Ishikawa (cell line): ENCODE data around the gene RPP14.

ENCODE experiments used
- CEBPB ChIP-seq: IDR thresholded peaks from 2 replicates; pipeline ENCODE4 v1.6.1; 2012
- CREB1 ChIP-seq: IDR thresholded peaks from 2 replicates; pipeline ENCODE4 v1.6.1; 2012; ENCODE audit warnings: low read depth
- EGR1 ChIP-seq: IDR thresholded peaks from 2 replicates; pipeline ENCODE4 v1.6.1; 2012
- EP300 ChIP-seq: IDR thresholded peaks from 2 replicates; pipeline ENCODE4 v1.6.1; 2012; ENCODE audit warnings: borderline replicate concordance
- FOXM1 ChIP-seq: IDR thresholded peaks from 2 replicates; pipeline ENCODE4 v1.6.1; 2012; ENCODE audit warnings: low read depth, borderline replicate concordance
- MAX ChIP-seq: IDR thresholded peaks from 2 replicates; pipeline ENCODE4 v1.6.1; 2012
- NFIC ChIP-seq: IDR thresholded peaks from 2 replicates; pipeline ENCODE4 v1.6.1; 2012
- RAD21 ChIP-seq: IDR thresholded peaks from 2 replicates; pipeline ENCODE4 v1.6.1; 2012; ENCODE audit warnings: low read depth
- TAF1 ChIP-seq: IDR thresholded peaks from 2 replicates; pipeline ENCODE4 v1.6.1; 2012; ENCODE audit warnings: low read depth, mild to moderate bottlenecking
- TCF12 ChIP-seq: IDR thresholded peaks from 2 replicates; pipeline ENCODE4 v1.6.1; 2012; ENCODE audit warnings: low read depth
- TEAD4 ChIP-seq: IDR thresholded peaks from 2 replicates; pipeline ENCODE4 v1.6.1; 2012
- YY1 ChIP-seq: IDR thresholded peaks from 2 replicates; pipeline ENCODE4 v1.6.1; 2012; ENCODE audit warnings: low read depth
- ZBTB7A ChIP-seq: IDR thresholded peaks from 2 replicates; pipeline ENCODE4 v1.6.1; 2012; ENCODE audit warnings: low read depth
- TF ChIP-seq, protein P1 (sequence below): IDR thresholded peaks from 2 replicates; pipeline ENCODE4 v1.6.1; 2012
- TF ChIP-seq, protein P2 (sequence below): IDR thresholded peaks from 2 replicates; pipeline ENCODE4 v1.6.1; 2012; ENCODE audit warnings: low read depth, mild to moderate bottlenecking

RPP14 gene

DNA sequence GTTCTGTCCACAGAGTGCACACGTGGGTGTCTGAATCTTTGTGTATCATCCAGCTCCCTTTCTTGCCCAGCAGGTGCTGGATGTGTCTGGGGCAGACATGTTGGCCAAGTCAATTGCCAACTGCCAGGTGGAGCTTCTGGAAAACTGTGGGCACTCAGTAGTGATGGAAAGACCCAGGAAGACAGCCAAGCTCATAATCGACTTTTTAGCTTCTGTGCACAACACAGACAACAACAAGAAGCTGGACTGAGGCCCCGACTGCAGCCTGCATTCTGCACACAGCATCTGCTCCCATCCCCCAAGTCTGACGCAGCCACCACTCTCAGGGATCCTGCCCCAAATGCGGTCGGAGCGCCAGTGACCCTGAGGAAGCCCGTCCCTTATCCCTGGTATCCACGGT lies 12.5 kb upstream of the RPP14 start:
- TF ChIP-seq FOXM1 (no peak), CEBPB (no peak), EP300 (no peak), EGR1 (no peak), YY1 (no peak), CREB1 (no peak), TEAD4 (no peak), NFIC (no peak), MAX (no peak), TCF12 (no peak), RAD21 (no peak), TAF1 (no peak), ZBTB7A (no peak)
- TF ChIP-seq, protein P1, sequence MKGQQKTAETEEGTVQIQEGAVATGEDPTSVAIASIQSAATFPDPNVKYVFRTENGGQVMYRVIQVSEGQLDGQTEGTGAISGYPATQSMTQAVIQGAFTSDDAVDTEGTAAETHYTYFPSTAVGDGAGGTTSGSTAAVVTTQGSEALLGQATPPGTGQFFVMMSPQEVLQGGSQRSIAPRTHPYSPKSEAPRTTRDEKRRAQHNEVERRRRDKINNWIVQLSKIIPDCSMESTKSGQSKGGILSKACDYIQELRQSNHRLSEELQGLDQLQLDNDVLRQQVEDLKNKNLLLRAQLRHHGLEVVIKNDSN: no peak
- TF ChIP-seq, protein P2, sequence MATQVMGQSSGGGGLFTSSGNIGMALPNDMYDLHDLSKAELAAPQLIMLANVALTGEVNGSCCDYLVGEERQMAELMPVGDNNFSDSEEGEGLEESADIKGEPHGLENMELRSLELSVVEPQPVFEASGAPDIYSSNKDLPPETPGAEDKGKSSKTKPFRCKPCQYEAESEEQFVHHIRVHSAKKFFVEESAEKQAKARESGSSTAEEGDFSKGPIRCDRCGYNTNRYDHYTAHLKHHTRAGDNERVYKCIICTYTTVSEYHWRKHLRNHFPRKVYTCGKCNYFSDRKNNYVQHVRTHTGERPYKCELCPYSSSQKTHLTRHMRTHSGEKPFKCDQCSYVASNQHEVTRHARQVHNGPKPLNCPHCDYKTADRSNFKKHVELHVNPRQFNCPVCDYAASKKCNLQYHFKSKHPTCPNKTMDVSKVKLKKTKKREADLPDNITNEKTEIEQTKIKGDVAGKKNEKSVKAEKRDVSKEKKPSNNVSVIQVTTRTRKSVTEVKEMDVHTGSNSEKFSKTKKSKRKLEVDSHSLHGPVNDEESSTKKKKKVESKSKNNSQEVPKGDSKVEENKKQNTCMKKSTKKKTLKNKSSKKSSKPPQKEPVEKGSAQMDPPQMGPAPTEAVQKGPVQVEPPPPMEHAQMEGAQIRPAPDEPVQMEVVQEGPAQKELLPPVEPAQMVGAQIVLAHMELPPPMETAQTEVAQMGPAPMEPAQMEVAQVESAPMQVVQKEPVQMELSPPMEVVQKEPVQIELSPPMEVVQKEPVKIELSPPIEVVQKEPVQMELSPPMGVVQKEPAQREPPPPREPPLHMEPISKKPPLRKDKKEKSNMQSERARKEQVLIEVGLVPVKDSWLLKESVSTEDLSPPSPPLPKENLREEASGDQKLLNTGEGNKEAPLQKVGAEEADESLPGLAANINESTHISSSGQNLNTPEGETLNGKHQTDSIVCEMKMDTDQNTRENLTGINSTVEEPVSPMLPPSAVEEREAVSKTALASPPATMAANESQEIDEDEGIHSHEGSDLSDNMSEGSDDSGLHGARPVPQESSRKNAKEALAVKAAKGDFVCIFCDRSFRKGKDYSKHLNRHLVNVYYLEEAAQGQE: no peak

DNA sequence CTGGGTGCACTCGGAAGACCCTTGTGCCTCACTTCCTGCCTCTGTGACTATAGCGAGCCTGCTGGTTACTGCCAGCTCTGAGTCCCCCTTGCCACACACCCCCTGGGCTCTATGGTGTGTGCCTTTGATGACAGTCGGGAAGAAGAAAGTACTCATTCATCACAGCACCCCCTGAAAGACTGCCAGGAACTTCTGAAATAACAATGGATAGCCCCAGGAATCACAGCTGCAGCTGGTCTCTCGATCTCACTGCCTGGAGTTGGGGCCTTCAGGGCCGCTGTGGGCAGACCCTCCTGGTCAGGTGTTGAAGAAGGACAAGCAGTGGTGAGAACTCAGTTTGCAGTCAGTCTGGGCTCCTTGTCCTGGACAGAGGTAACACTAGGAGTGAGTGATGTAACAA lies 9.8 kb upstream of the RPP14 start:
- TF ChIP-seq FOXM1: no peak
- TF ChIP-seq RAD21: no peak
- TF ChIP-seq MAX: no peak
- no peak for TF ChIP-seq ZBTB7A
- TF ChIP-seq CEBPB: no peak
- no peak for TF ChIP-seq TAF1

DNA sequence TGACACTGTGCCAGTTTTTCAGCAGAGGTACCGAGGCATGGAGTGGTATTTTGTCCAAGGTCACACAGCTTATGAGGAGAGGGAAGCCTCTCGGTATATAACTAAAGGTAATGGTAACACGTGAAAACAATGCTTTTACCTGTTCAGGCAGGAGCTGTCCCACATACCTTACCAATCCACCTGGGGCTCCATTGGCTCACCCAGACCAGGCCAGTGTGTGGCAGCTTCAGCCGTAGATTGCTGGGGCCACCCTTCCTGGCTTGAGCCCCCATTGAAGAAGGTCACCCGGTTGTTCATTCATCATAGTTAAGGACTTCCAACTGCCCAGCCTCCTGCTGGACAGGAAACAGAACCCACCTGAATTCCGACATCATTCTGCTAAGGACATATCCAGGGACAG lies 9.2 kb upstream of the RPP14 start:
- no peak for TF ChIP-seq TAF1

- TF ChIP-seq TAF1 (no peak), NFIC (no peak), CEBPB (no peak), ZBTB7A (no peak), TCF12 (no peak), EP300 (no peak), YY1 (no peak), TEAD4 (no peak), MAX (no peak), FOXM1 (no peak), RAD21 (no peak), EGR1 (no peak), CREB1 (no peak)
- TF ChIP-seq, protein P1: no peak
- TF ChIP-seq, protein P2: no peak
Observed at GRCh38 chr3:58298190-58298589, 7.9 kb upstream of the RPP14 start.

GRCh38 chr3:58299075-58299474 lies 7.0 kb upstream of the RPP14 start:
- TF ChIP-seq TCF12: no peak
- TF ChIP-seq ZBTB7A: no peak
- TF ChIP-seq, protein P1: no peak
- TF ChIP-seq CREB1: no peak
- no peak for TF ChIP-seq FOXM1
- TF ChIP-seq EGR1: no peak
- TF ChIP-seq TAF1: no peak
- TF ChIP-seq CEBPB: no peak
- no peak for TF ChIP-seq MAX
- TF ChIP-seq YY1: no peak
- TF ChIP-seq NFIC: no peak
- TF ChIP-seq EP300: no peak
- TF ChIP-seq TEAD4: no peak
- no peak for TF ChIP-seq RAD21
- TF ChIP-seq, protein P2: no peak
